GM23338 (cell line): ENCODE data around the gene PI4K2A. TPM values are rescaled to one million over a fixed set of nuclear protein-coding genes. Genes with fewer than 3 reads are reported as not detected.
A peak's percentile ranks its signal among the peaks of the same experiment; 100 is the strongest.

Experiments
- ATAC-seq: fragments of 200-7000 bp; cut with Tn5 transposase; 3 replicates; pipeline ENCODE4 v1.9.1; 2020
- DNase-seq: peaks from one replicate; pipeline ENCODE4 v3.0.0-alpha.2; 2015; ENCODE audit warnings: low spot score
- H2AFZ ChIP-seq: fragments of 200-600 bp; sonication (generic); 2 replicates; pipeline ENCODE4 v1.8.0; 2016; ENCODE audit warnings: antibody characterized with exemption, mild to moderate bottlenecking, moderate library complexity
- H3F3A ChIP-seq: fragments of 200-600 bp; sonication (generic); replicated peaks from 2 replicates; pipeline ENCODE4 v1.8.0; 2017; ENCODE audit warnings: antibody characterized with exemption, mixed run types, low read depth
- H3K27ac ChIP-seq: fragments of 200-600 bp; sonication (generic); 2 replicates; pipeline ENCODE4 v1.6.1; 2016; ENCODE audit warnings: low read depth
- H3K27me3 ChIP-seq: fragments of 200-600 bp; sonication (generic); 2 replicates; pipeline ENCODE4 v1.8.0; 2016; ENCODE audit warnings: mild to moderate bottlenecking, mixed run types, moderate library complexity; ENCODE audit not compliant: insufficient read depth
- H3K36me3 ChIP-seq: fragments of 200-600 bp; sonication (generic); 2 replicates; pipeline ENCODE4 v1.8.0; 2016; ENCODE audit warnings: mild to moderate bottlenecking; ENCODE audit not compliant: insufficient read depth
- H3K4me1 ChIP-seq: fragments of 200-600 bp; sonication (generic); 2 replicates; pipeline ENCODE4 v1.8.0; 2016; ENCODE audit warnings: mild to moderate bottlenecking, moderate library complexity; ENCODE audit not compliant: insufficient read depth
- H3K4me2 ChIP-seq: fragments of 200-600 bp; sonication (generic); 2 replicates; pipeline ENCODE4 v1.7.1; 2017; ENCODE audit warnings: mixed run types
- H3K4me3 ChIP-seq: fragments of 200-600 bp; sonication (generic); 2 replicates; pipeline ENCODE4 v1.6.1; 2016; ENCODE audit warnings: mixed run types
- H3K79me2 ChIP-seq: fragments of 200-600 bp; sonication (generic); replicated peaks from 2 replicates; pipeline ENCODE4 v1.8.0; 2017; ENCODE audit warnings: mild to moderate bottlenecking; ENCODE audit not compliant: insufficient read depth
- H3K9me2 ChIP-seq: fragments of 200-600 bp; sonication (generic); 2 replicates; pipeline ENCODE4 v1.8.0; 2017; ENCODE audit not compliant: insufficient read depth
- H4K20me1 ChIP-seq: fragments of 200-600 bp; sonication (generic); replicated peaks from 2 replicates; pipeline ENCODE4 v1.8.0; 2017; ENCODE audit warnings: mild to moderate bottlenecking; ENCODE audit not compliant: insufficient read depth
- H3K27ac Mint-ChIP-seq: 2 replicates; pipeline ENCODE4 v1.8.0; 2020; ENCODE audit warnings: inconsistent platforms, mild to moderate bottlenecking, moderate library complexity, mixed read lengths
- H3K27me3 Mint-ChIP-seq: 3 replicates; pipeline ENCODE4 v1.8.0; 2022; ENCODE audit warnings: low read depth, mild to moderate bottlenecking, moderate library complexity, mixed read lengths, inconsistent platforms; ENCODE audit not compliant: insufficient read depth, poor library complexity
- H3K36me3 Mint-ChIP-seq: 3 replicates; pipeline ENCODE4 v1.8.0; 2021; ENCODE audit warnings: low read depth, mild to moderate bottlenecking, inconsistent platforms, moderate library complexity, mixed read lengths
- H3K4me1 Mint-ChIP-seq: 3 replicates; pipeline ENCODE4 v1.8.0; 2020; ENCODE audit warnings: mild to moderate bottlenecking, inconsistent platforms, mixed read lengths
- H3K4me3 Mint-ChIP-seq: 3 replicates; pipeline ENCODE4 v1.8.0; 2021; ENCODE audit warnings: moderate library complexity, mild to moderate bottlenecking, inconsistent platforms, mixed read lengths
- H3K9me3 Mint-ChIP-seq: 3 replicates; pipeline ENCODE4 v1.8.0; 2020; ENCODE audit warnings: moderate library complexity, mild to moderate bottlenecking, inconsistent platforms, mixed read lengths
- CREB1 ChIP-seq: fragments of 250-450 bp; sonication (Bioruptor Pico); IDR thresholded peaks from 2 replicates; pipeline ENCODE4 v1.5.0; 2020; ENCODE audit warnings: low read depth, mild to moderate bottlenecking, moderate library complexity
- JUNB ChIP-seq: IDR thresholded peaks from one replicate; pipeline ENCODE4 v1.6.1; 2016; ENCODE audit warnings: antibody characterized with exemption; ENCODE audit not compliant: unreplicated experiment
- POLR2AphosphoS5 ChIP-seq: IDR thresholded peaks from 2 replicates; pipeline ENCODE4 v1.6.1; 2016; ENCODE audit warnings: antibody characterized with exemption, low read depth
- STAT1 ChIP-seq: IDR thresholded peaks from one replicate; pipeline ENCODE4 v1.6.1; 2016; ENCODE audit warnings: antibody characterized with exemption; ENCODE audit not compliant: unreplicated experiment
- ZNF331 ChIP-seq: fragments of 250-450 bp; sonication (Bioruptor Pico); IDR thresholded peaks from 2 replicates; pipeline ENCODE4 v1.5.0; 2020; ENCODE audit warnings: low read depth, mild to moderate bottlenecking, moderate library complexity
- polyA plus RNA-seq: library from polyadenylated mRNA; unstranded; fragments of >200 nt; fragmentation: Nextera tagmentation; extraction: Ambion mirVana; gene quantifications from 2 replicates; pipeline ENCODE4 v1.2.1, GENCODE V29; 2016
- total RNA-seq: library from RNA; depleted of rRNA; stranded (reverse); fragments of >200 nt; shearing (Covaris generic); gene quantifications from 2 replicates; pipeline ENCODE4 v1.2.3, GENCODE V29; 2014
- TF ChIP-seq, protein P1 (sequence below), 2 experiments: fragments of 200-600 bp in 1 of 2; sonication (generic) in 1 of 2; conservative IDR thresholded peaks; 2 replicates each; pipeline versions ENCODE4 v1.5.1 to v1.6.1; 2016 to 2017; ENCODE audit warnings: antibody characterized with exemption in 2 of 2, low read depth in 2 of 2, mild to moderate bottlenecking in 2 of 2, moderate library complexity in 1 of 2
- TF ChIP-seq, protein P2 (sequence below): fragments of 250-450 bp; sonication (Bioruptor Pico); IDR thresholded peaks from 2 replicates; pipeline ENCODE4 v1.5.0; 2020; ENCODE audit warnings: mild to moderate bottlenecking, moderate library complexity

PI4K2A gene
- total and polyA plus RNA-seq, 2 experiments from 2014 or later: 8.1 to 29.2 TPM

DNA sequence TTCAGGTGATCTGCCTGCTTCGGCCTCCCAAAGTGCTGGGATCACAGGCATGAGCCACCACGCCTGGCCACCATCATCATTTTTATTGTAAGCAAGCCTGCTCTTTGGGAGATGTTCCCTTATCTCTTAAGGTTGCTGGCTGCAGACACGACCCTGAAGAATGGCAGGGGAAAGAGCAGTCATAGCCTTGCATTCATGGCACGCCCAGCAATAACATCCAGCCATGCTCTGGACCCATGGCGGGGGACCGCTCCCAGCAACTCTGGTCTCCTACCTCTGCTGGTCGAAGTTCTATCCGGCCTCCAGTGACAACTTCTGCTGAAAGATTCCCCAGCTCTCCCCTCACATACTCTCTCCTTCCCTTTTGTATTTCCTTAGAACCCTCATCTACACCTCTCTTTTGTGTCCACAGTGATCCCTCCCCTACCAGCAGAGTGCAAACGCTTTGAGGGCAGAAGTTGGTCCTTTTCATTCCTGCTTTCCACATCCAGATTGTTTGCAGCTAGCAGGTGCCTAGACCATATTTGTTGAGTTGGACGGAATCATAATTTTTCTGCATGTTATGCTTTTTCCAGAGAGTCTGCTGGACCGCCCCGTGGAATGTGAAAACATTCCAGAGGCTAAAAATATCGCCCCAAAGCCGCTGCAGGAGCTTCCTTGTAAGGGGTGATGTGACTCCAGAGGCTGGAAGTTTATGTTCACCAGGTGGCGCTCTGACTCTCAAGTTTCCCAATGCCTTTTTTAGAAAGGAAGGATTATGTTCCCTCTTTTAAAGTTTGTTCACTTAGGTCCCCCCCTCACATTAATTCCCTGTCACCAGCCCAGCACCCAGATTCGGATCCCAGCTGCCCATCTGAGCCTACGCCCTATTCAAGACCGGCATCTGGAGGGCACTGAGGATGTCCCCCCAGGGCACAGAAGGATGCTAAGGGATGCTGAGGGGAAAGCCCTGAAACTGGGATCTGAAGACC lies 68.8 kb downstream of the PI4K2A start:
- Mint-ChIP-seq H3K4me3 (no peak overlapping the region), H3K4me1 (peaks cover 24% of the 10 kb centered on the region), H3K36me3 (no peaks in the 10 kb centered on the region; the same call in 2 of the 3 replicates), H3K9me3 (no peaks in the 10 kb centered on the region; the same call in 2 of the 3 replicates), H3K27me3 (peaks cover 11% of the 10 kb centered on the region), H3K27ac (peak overlapping the region; percentile 14; the same call in 1 of the 2 replicates)
- H3F3A ChIP-seq: 0 out of 2 replicates have a peak, but pooled peaks cover 10% of the 10 kb centered on the region
- TF ChIP-seq POLR2AphosphoS5: no peak
- TF ChIP-seq, protein P1, sequence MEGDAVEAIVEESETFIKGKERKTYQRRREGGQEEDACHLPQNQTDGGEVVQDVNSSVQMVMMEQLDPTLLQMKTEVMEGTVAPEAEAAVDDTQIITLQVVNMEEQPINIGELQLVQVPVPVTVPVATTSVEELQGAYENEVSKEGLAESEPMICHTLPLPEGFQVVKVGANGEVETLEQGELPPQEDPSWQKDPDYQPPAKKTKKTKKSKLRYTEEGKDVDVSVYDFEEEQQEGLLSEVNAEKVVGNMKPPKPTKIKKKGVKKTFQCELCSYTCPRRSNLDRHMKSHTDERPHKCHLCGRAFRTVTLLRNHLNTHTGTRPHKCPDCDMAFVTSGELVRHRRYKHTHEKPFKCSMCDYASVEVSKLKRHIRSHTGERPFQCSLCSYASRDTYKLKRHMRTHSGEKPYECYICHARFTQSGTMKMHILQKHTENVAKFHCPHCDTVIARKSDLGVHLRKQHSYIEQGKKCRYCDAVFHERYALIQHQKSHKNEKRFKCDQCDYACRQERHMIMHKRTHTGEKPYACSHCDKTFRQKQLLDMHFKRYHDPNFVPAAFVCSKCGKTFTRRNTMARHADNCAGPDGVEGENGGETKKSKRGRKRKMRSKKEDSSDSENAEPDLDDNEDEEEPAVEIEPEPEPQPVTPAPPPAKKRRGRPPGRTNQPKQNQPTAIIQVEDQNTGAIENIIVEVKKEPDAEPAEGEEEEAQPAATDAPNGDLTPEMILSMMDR (conservative IDR thresholded peaks at IDR 0.05; ENCODE audit: low read depth in 2 of 2): peak; percentile 83 to 84
- peaks cover 9% of the 10 kb centered on the region; the same call in 1 of the 2 replicates for H3K4me1 ChIP-seq
- no peak overlapping the region for H3K4me3 ChIP-seq
- H3K4me2 ChIP-seq: 0 out of 2 replicates have a peak overlapping the region, but pooled peaks have one; percentile 8
- H3K27ac ChIP-seq: no peak overlapping the region
- H3K9me2 ChIP-seq: no peaks in the 10 kb centered on the region
- H3K79me2 ChIP-seq: no peaks in the 10 kb centered on the region
- no peaks in the 10 kb centered on the region for H3K36me3 ChIP-seq
- no peaks in the 10 kb centered on the region for H3K27me3 ChIP-seq
- H4K20me1 ChIP-seq: no peaks in the 10 kb centered on the region
- ATAC-seq: peak; percentile 28
- peak; percentile 93 for DNase-seq
- peak overlapping the region; percentile 1; the same call in 1 of the 2 replicates for H2AFZ ChIP-seq

DNA sequence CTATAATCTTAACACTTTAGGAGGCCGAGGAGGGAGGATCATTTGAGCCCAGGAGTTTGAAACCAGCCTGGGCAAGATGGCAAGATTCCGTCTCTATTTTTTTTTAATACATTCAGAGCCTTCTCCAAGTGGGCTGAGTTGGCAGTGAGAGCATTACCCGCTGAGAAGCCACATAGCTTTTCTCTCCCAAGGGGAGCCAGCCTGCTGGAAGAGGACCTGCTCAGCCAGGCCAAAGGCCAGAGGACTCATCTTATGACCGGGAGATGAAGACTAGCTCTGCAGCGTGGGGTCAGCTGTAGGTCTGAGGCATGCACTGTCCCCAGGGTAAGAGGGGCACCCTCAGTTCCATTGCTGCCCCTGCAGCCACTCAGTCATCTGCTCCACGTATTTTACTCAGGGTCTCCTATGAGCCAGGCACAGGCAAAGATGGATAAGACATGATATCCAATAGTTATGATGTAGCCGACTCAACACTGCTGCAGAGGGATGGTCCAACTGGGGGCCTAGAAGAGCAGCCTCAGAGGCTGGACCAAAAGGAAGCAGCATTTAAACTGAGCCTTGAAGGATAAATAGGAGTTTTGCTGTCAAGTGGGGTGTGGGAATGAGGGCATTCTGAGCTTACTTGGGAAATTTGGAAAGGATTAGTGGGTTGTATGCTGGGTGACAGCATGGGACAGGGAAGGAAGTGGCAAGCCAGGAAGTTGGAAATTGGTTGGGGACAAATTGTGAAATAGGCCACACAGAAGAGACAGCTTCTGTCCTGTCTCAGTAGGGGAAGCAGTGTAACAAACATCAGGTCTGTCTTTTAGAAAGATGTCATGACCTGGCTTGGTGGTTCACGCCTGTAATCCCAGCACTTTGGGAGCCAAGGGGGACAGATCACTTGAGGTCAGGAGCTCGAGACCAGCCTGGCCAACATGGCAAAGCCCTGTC lies 71.4 kb downstream of the PI4K2A start:
- Histone ChIP-seq H3K36me3 (peaks cover 5% of the 10 kb centered on the region; the same call in 1 of the 2 replicates), H3K27me3 (no peaks in the 10 kb centered on the region), H2AFZ (no peak overlapping the region), H3K27ac (no peak overlapping the region), H3K4me3 (no peak overlapping the region), H4K20me1 (no peaks in the 10 kb centered on the region), H3F3A (peaks cover 17% of the 10 kb centered on the region), H3K4me2 (peak overlapping the region; percentile 92; the same call in 1 of the 2 replicates), H3K79me2 (peaks cover 9% of the 10 kb centered on the region), H3K4me1 (peaks cover 30% of the 10 kb centered on the region), H3K9me2 (no peaks in the 10 kb centered on the region)
- ATAC-seq: no peak
- Mint-ChIP-seq H3K27ac (no peak overlapping the region), H3K36me3 (peaks cover 12% of the 10 kb centered on the region), H3K27me3 (peaks cover 19% of the 10 kb centered on the region), H3K9me3 (no peaks in the 10 kb centered on the region; the same call in 2 of the 3 replicates), H3K4me1 (peaks cover 41% of the 10 kb centered on the region), H3K4me3 (peak overlapping the region; percentile 44)
- no peak for DNase-seq
- TF ChIP-seq STAT1: no peak
- TF ChIP-seq JUNB: no peak
- no peak for TF ChIP-seq ZNF331
- TF ChIP-seq, protein P2, sequence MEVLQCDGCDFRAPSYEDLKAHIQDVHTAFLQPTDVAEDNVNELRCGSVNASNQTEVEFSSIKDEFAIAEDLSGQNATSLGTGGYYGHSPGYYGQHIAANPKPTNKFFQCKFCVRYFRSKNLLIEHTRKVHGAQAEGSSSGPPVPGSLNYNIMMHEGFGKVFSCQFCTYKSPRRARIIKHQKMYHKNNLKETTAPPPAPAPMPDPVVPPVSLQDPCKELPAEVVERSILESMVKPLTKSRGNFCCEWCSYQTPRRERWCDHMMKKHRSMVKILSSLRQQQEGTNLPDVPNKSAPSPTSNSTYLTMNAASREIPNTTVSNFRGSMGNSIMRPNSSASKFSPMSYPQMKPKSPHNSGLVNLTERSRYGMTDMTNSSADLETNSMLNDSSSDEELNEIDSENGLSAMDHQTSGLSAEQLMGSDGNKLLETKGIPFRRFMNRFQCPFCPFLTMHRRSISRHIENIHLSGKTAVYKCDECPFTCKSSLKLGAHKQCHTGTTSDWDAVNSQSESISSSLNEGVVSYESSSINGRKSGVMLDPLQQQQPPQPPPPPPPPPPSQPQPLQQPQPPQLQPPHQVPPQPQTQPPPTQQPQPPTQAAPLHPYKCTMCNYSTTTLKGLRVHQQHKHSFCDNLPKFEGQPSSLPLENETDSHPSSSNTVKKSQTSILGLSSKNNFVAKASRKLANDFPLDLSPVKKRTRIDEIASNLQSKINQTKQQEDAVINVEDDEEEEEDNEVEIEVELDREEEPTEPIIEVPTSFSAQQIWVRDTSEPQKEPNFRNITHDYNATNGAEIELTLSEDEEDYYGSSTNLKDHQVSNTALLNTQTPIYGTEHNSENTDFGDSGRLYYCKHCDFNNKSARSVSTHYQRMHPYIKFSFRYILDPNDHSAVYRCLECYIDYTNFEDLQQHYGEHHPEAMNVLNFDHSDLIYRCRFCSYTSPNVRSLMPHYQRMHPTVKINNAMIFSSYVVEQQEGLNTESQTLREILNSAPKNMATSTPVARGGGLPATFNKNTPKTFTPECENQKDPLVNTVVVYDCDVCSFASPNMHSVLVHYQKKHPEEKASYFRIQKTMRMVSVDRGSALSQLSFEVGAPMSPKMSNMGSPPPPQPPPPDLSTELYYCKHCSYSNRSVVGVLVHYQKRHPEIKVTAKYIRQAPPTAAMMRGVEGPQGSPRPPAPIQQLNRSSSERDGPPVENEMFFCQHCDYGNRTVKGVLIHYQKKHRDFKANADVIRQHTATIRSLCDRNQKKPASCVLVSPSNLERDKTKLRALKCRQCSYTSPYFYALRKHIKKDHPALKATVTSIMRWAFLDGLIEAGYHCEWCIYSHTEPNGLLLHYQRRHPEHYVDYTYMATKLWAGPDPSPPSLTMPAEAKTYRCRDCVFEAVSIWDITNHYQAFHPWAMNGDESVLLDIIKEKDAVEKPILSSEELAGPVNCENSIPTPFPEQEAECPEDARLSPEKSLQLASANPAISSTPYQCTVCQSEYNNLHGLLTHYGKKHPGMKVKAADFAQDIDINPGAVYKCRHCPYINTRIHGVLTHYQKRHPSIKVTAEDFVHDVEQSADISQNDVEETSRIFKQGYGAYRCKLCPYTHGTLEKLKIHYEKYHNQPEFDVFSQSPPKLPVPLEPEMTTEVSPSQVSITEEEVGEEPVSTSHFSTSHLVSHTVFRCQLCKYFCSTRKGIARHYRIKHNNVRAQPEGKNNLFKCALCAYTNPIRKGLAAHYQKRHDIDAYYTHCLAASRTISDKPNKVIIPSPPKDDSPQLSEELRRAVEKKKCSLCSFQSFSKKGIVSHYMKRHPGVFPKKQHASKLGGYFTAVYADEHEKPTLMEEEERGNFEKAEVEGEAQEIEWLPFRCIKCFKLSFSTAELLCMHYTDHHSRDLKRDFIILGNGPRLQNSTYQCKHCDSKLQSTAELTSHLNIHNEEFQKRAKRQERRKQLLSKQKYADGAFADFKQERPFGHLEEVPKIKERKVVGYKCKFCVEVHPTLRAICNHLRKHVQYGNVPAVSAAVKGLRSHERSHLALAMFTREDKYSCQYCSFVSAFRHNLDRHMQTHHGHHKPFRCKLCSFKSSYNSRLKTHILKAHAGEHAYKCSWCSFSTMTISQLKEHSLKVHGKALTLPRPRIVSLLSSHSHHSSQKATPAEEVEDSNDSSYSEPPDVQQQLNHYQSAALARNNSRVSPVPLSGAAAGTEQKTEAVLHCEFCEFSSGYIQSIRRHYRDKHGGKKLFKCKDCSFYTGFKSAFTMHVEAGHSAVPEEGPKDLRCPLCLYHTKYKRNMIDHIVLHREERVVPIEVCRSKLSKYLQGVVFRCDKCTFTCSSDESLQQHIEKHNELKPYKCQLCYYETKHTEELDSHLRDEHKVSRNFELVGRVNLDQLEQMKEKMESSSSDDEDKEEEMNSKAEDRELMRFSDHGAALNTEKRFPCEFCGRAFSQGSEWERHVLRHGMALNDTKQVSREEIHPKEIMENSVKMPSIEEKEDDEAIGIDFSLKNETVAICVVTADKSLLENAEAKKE (CRISPR knock-in tag): no peak
- TF ChIP-seq, protein P1 (conservative IDR thresholded peaks at IDR 0.05; ENCODE audit: low read depth in 2 of 2): no peak
- TF ChIP-seq CREB1: no peak
